ENCODE measurements around the gene CEP152. TPM values are rescaled to one million over a fixed set of nuclear protein-coding genes. Genes with fewer than 3 reads are reported as not detected.

Gene CEP152
- total RNA-seq, 1 donor from 2014 or later, result 1.1 TPM

GRCh38 chr15:48721061-48721810 lies 89.6 kb downstream of the CEP152 start:
- no peak for DNase-seq (ENCODE audit: low spot score)
- intact Hi-C loops (cut with DNase I), result no loop called here

GRCh38 chr15:48720646-48721045 lies 90.2 kb downstream of the CEP152 start:
- intact Hi-C loops (cut with DNase I), result no loop called here
- no peak for DNase-seq (ENCODE audit: low spot score)

- DNase-seq (ENCODE audit: low spot score), result no peak
- intact Hi-C loops (cut with DNase I), result no loop called here
Measured at GRCh38 chr15:48719668-48720067, 91.2 kb downstream of the CEP152 start.

GRCh38 chr15:48718646-48719045 lies 92.2 kb downstream of the CEP152 start:
- intact Hi-C loops (cut with DNase I), result no loop called here
- no peak for DNase-seq (ENCODE audit: low spot score)

- DNase-seq (ENCODE audit: low spot score), result no peak
- intact Hi-C loops (cut with DNase I), result no loop called here
Measured at GRCh38 chr15:48717458-48717857, 93.4 kb downstream of the CEP152 start.

- intact Hi-C loops (cut with DNase I), result no loop called here
- DNase-seq (ENCODE audit: low spot score), result no peak
Measured at GRCh38 chr15:48712546-48712945, 98.3 kb downstream of the CEP152 start.

GRCh38 chr15:48710952-48711495 lies 99.8 kb downstream of the CEP152 start:
- DNase-seq (ENCODE audit: low spot score), result no peak
- intact Hi-C loops (cut with DNase I), result no loop called here

GRCh38 chr15:48708641-48709040 lies 102.2 kb downstream of the CEP152 start:
- intact Hi-C loops (cut with DNase I), result no loop called here
- no peak for DNase-seq (ENCODE audit: low spot score)

- intact Hi-C loops (cut with DNase I), result no loop called here
- DNase-seq (ENCODE audit: low spot score), result no peak
Measured at GRCh38 chr15:48705381-48705780, 105.5 kb downstream of the CEP152 start.

- DNase-seq (ENCODE audit: low spot score), result no peak
- intact Hi-C loops (cut with DNase I), result no loop called here
Measured at GRCh38 chr15:48703544-48703943, 107.3 kb downstream of the CEP152 start.

GRCh38 chr15:48702569-48703236 lies 108.2 kb downstream of the CEP152 start:
- intact Hi-C loops (cut with DNase I), result no loop called here
- DNase-seq (ENCODE audit: low spot score), result no peak

GRCh38 chr15:48696627-48697312 lies 114.1 kb downstream of the CEP152 start:
- intact Hi-C loops (cut with DNase I), result no loop called here
- no peak for DNase-seq (ENCODE audit: low spot score)

GRCh38 chr15:48695827-48696573 lies 114.9 kb downstream of the CEP152 start:
- intact Hi-C loops (cut with DNase I), result no loop called here
- DNase-seq (ENCODE audit: low spot score), result no peak

- intact Hi-C loops (cut with DNase I), result no loop called here
- DNase-seq (ENCODE audit: low spot score), result no peak
Measured at GRCh38 chr15:48695088-48695826, 115.6 kb downstream of the CEP152 start.

- DNase-seq (ENCODE audit: low spot score), result no peak
- intact Hi-C loops (cut with DNase I), result no loop called here
Measured at GRCh38 chr15:48693484-48693883, 117.4 kb downstream of the CEP152 start.

GRCh38 chr15:48688493-48688892 lies 122.4 kb downstream of the CEP152 start:
- intact Hi-C loops (cut with DNase I), result no loop called here

More at GRCh38 chr15:48688493-48688892, 122.4 kb downstream of the CEP152 start:
- no peak for DNase-seq (ENCODE audit: low spot score)
